ENCODE results near the gene SLC44A4. TPM values are rescaled to one million over a fixed set of nuclear protein-coding genes. Genes with fewer than 3 reads are reported as not detected.
"Not testable (repeated sequence)": the region's sequence is repeated elsewhere in the genome, so short reads cannot be mapped to it uniquely, and the experiment has no call there.

The SLC44A4 gene
- total RNA-seq, 2 donors from 2014 or later, result 546 to 779 TPM

- intact Hi-C loops (cut with DNase I), result no loop called here
- DNase-seq, result no peak
- Histone ChIP-seq H3K4me3 (no peak overlapping the region), H3K27ac (peak overlapping the region; percentile 93), H3K9ac (ENCODE audit: low read depth in 2 of 2, low read length in 2 of 2) (peak overlapping the region in 1 of 2 donors; percentile 60), H3K4me1 (peaks cover 13% of the 10 kb centered on the region), H3K9me3 (no peaks in the 10 kb centered on the region), H3K36me3 (no peaks in the 10 kb centered on the region), H3K27me3 (no peaks in the 10 kb centered on the region)
- no peak for TF ChIP-seq CTCF (IDR thresholded peaks at IDR 0.05)
These were observed 4.6 kb downstream of the SLC44A4 start for GRCh38 chr6:31874084-31874670.

- H3K27me3 ChIP-seq, result no peaks in the 10 kb centered on the region
- H3K4me1 ChIP-seq, result peaks cover 12% of the 10 kb centered on the region
- no peak for DNase-seq
- TF ChIP-seq CTCF (IDR thresholded peaks at IDR 0.05), result no peak
- peaks cover 4% of the 10 kb centered on the region for H3K36me3 ChIP-seq
- no peak overlapping the region for H3K27ac ChIP-seq
- no peak overlapping the region for H3K9ac ChIP-seq (ENCODE audit: low read depth in 2 of 2, low read length in 2 of 2)
- intact Hi-C loops (cut with DNase I), result no loop called here
- no peak overlapping the region for H3K4me3 ChIP-seq
- no peaks in the 10 kb centered on the region for H3K9me3 ChIP-seq
These were observed 7.6 kb downstream of the SLC44A4 start for GRCh38 chr6:31871046-31871659.

GRCh38 chr6:31870385-31870921 is 8.3 kb downstream of the SLC44A4 start:
- TF ChIP-seq CTCF (IDR thresholded peaks at IDR 0.05), result no peak
- no peak overlapping the region for H3K9ac ChIP-seq (ENCODE audit: low read depth in 2 of 2, low read length in 2 of 2)
- no peak overlapping the region for H3K4me3 ChIP-seq
- no peak for DNase-seq
- H3K36me3 ChIP-seq, result peaks cover 4% of the 10 kb centered on the region
- H3K9me3 ChIP-seq, result no peaks in the 10 kb centered on the region
- no peak overlapping the region for H3K27ac ChIP-seq
- intact Hi-C loops (cut with DNase I), result no loop called here
- H3K27me3 ChIP-seq, result no peaks in the 10 kb centered on the region
- peaks cover 7% of the 10 kb centered on the region for H3K4me1 ChIP-seq

- TF ChIP-seq CTCF (IDR thresholded peaks at IDR 0.05), result no peak
- intact Hi-C loops (cut with DNase I), result no loop called here
- H3K4me1 ChIP-seq, result peaks cover 2% of the 10 kb centered on the region
- H3K36me3 ChIP-seq, result peaks cover 4% of the 10 kb centered on the region
- H3K4me3 ChIP-seq, result no peak overlapping the region
- no peak for DNase-seq
- no peak overlapping the region for H3K27ac ChIP-seq
- no peaks in the 10 kb centered on the region for H3K9me3 ChIP-seq
- H3K9ac ChIP-seq (ENCODE audit: low read depth in 2 of 2, low read length in 2 of 2), result no peak overlapping the region
- no peaks in the 10 kb centered on the region for H3K27me3 ChIP-seq
These were observed 9.5 kb downstream of the SLC44A4 start for GRCh38 chr6:31869343-31869742.

GRCh38 chr6:31868658-31868971 is 10.2 kb downstream of the SLC44A4 start:
- DNase-seq; intact Hi-C loops (cut with DNase I); H3K9ac ChIP-seq (ENCODE audit: low read depth in 2 of 2, low read length in 2 of 2); H3K36me3 ChIP-seq; H3K4me1 ChIP-seq; H3K27me3 ChIP-seq; H3K27ac ChIP-seq; H3K9me3 ChIP-seq; H3K4me3 ChIP-seq: not testable (repeated sequence)
